Stimulated activated CD8-positive, alpha-beta memory T cell treated with anti-CD3 and anti-CD28 coated beads, Interleukin-15, amount 100 ng/mL, for 1 hour (primary cell): ENCODE results near the gene TSPAN4.

Source experiments
- DNase-seq: peaks from one replicate; pipeline ENCODE4 v3.0.0-alpha.2; 2020; ENCODE audit warnings: low read depth

The TSPAN4 gene

GRCh38 chr11:836700-837099 is 6.0 kb upstream of the TSPAN4 start:
- DNase-seq = no peak

GRCh38 chr11:837189-837989 is 5.3 kb upstream of the TSPAN4 start:
- no peak for DNase-seq

- no peak for DNase-seq
These were observed 4.7 kb upstream of the TSPAN4 start for GRCh38 chr11:837990-838307.

- no peak for DNase-seq
These were observed 4.0 kb upstream of the TSPAN4 start for GRCh38 chr11:838441-839279.

GRCh38 chr11:839280-839623 is 3.4 kb upstream of the TSPAN4 start:
- no peak for DNase-seq

- DNase-seq = no peak
These were observed 2.6 kb upstream of the TSPAN4 start for GRCh38 chr11:839875-840617.

GRCh38 chr11:841981-842369 is 677 bp upstream of the TSPAN4 start:
- no peak for DNase-seq

GRCh38 chr11:843086-843734 is 558 bp downstream of the TSPAN4 start:
- DNase-seq = no peak

- no peak for DNase-seq
These were observed 1.4 kb downstream of the TSPAN4 start for GRCh38 chr11:843818-844692.

GRCh38 chr11:844693-845644 is 2.3 kb downstream of the TSPAN4 start:
- DNase-seq = no peak

GRCh38 chr11:845872-846495 is 3.3 kb downstream of the TSPAN4 start:
- DNase-seq = no peak

- no peak for DNase-seq
These were observed 3.9 kb downstream of the TSPAN4 start for GRCh38 chr11:846496-847098.

- no peak for DNase-seq
These were observed 5.2 kb downstream of the TSPAN4 start for GRCh38 chr11:847876-848275.

- no peak for DNase-seq
These were observed 5.8 kb downstream of the TSPAN4 start for GRCh38 chr11:848380-848931.

GRCh38 chr11:849104-849824 is 6.6 kb downstream of the TSPAN4 start:
- DNase-seq = no peak

- no peak for DNase-seq
These were observed 7.5 kb downstream of the TSPAN4 start for GRCh38 chr11:849951-850774.
